HepG2 (cell line): ENCODE data around the gene SH3BP2.

ENCODE experiments used
- CTCF ChIP-seq: sonication (generic); formaldehyde crosslinking; IDR thresholded peaks from 2 replicates; pipeline ENCODE4 v1.5.0; 2020; ENCODE audit warnings: mild to moderate bottlenecking, missing genetic modification reagents, moderate library complexity
- ESRRA ChIP-seq: sonication (generic); formaldehyde crosslinking; IDR thresholded peaks from 2 replicates; pipeline ENCODE4 v1.5.1; 2020; ENCODE audit warnings: mild to moderate bottlenecking, low read depth, missing genetic modification reagents
- GTF2F1 ChIP-seq: fragments of 150-350 bp; IDR thresholded peaks from 2 replicates; pipeline ENCODE4 v1.6.1; 2014; ENCODE audit warnings: low read length
- JUN ChIP-seq: sonication (generic); formaldehyde crosslinking; IDR thresholded peaks from 2 replicates; pipeline ENCODE4 v1.4.0; 2020; ENCODE audit warnings: mild to moderate bottlenecking, missing genetic modification reagents
- MAX ChIP-seq: IDR thresholded peaks from 2 replicates; pipeline ENCODE4 v1.6.1; 2012; ENCODE audit warnings: inconsistent platforms
- NFE2 ChIP-seq: sonication (generic); formaldehyde crosslinking; IDR thresholded peaks from 2 replicates; pipeline ENCODE4 v1.4.0; 2020; ENCODE audit warnings: missing genetic modification reagents
- POLR2AphosphoS5 ChIP-seq: IDR thresholded peaks from 2 replicates; pipeline ENCODE4 v1.6.1; 2012; ENCODE audit warnings: low read depth, low read length
- RAD21 ChIP-seq: fragments of 450-650 bp; formaldehyde crosslinking; IDR thresholded peaks from 2 replicates; pipeline ENCODE4 v1.5.0; 2020; ENCODE audit warnings: mild to moderate bottlenecking
- SIN3B ChIP-seq: fragments of 150-350 bp; IDR thresholded peaks from 2 replicates; pipeline ENCODE4 v1.6.1; 2014; ENCODE audit warnings: low read length
- SP1 ChIP-seq, 2 experiments: fragments of 450-650 bp in 1 of 2; sonication (generic) in 1 of 2; formaldehyde crosslinking in 1 of 2; IDR thresholded peaks; 2 replicates each; pipeline versions ENCODE4 v1.4.0 to v1.6.1; 2016 to 2020; ENCODE audit warnings: missing genetic modification reagents in 1 of 2
- ZNF354B ChIP-seq: sonication (generic); formaldehyde crosslinking; IDR thresholded peaks from 2 replicates; pipeline ENCODE4 v1.8.0; 2022; ENCODE audit warnings: mild to moderate bottlenecking, missing genetic modification reagents

- TF ChIP-seq SP1 (IDR thresholded peaks at IDR 0.05) (no peak), SP1 (CRISPR knock-in tag; IDR thresholded peaks at IDR 0.05) (no peak), CTCF (CRISPR knock-in tag) (no peak), RAD21 (CRISPR knock-in tag) (no peak), SIN3B (no peak), POLR2AphosphoS5 (no peak), JUN (CRISPR knock-in tag) (no peak), NFE2 (CRISPR knock-in tag) (no peak), GTF2F1 (no peak), MAX (no peak), ESRRA (no peak), ZNF354B (CRISPR knock-in tag) (no peak)
Observed at GRCh38 chr4:2836391-2836859, 43.5 kb downstream of the SH3BP2 start.
